HG03469 (cell line): ENCODE data around the gene STK4.

Experiments used
- ATAC-seq: cut with Tn5 transposase; IDR thresholded peaks from one replicate; pipeline ENCODE4 v1.9.1; 2021; ENCODE audit warnings: mild to moderate bottlenecking, moderate library complexity, moderate number of reproducible peaks; ENCODE audit not compliant: unreplicated experiment

Gene STK4

GRCh38 chr20:45104786-45105185, 138.5 kb downstream of the STK4 start:
- no peak for ATAC-seq

- ATAC-seq = no peak
Measured at GRCh38 chr20:45105317-45105716, 139.0 kb downstream of the STK4 start.

- ATAC-seq = no peak
Measured at GRCh38 chr20:45109634-45110033, 143.3 kb downstream of the STK4 start.

- no peak for ATAC-seq
Measured at GRCh38 chr20:45110301-45110700, 144.0 kb downstream of the STK4 start.

GRCh38 chr20:45111285-45111684, 145.0 kb downstream of the STK4 start:
- ATAC-seq = no peak

- no peak for ATAC-seq
Measured at GRCh38 chr20:45111799-45112471, 145.6 kb downstream of the STK4 start.

GRCh38 chr20:45112754-45113153, 146.4 kb downstream of the STK4 start:
- no peak for ATAC-seq

GRCh38 chr20:45113865-45114264, 147.6 kb downstream of the STK4 start:
- no peak for ATAC-seq

- ATAC-seq = no peak
Measured at GRCh38 chr20:45114465-45115385, 148.4 kb downstream of the STK4 start, which contains the start of gene WFDC5. TSS of gene WFDC5 (minus strand) at chr20:45115174. CDS start at chr20:45115083, 91 bp downstream.

GRCh38 chr20:45115386-45115774, 149.1 kb downstream of the STK4 start:
- ATAC-seq = no peak

- no peak for ATAC-seq
Measured at GRCh38 chr20:45115829-45116228, 149.5 kb downstream of the STK4 start.

GRCh38 chr20:45117581-45117980, 151.3 kb downstream of the STK4 start:
- no peak for ATAC-seq

- ATAC-seq = no peak
Measured at GRCh38 chr20:45118028-45118427, 151.7 kb downstream of the STK4 start.

- no peak for ATAC-seq
Measured at GRCh38 chr20:45119556-45120266, 153.4 kb downstream of the STK4 start.

- no peak for ATAC-seq
Measured at GRCh38 chr20:45121388-45121787, 155.1 kb downstream of the STK4 start.

GRCh38 chr20:45124365-45124764, 158.1 kb downstream of the STK4 start, which contains the start of gene WFDC12:
TSS of gene WFDC12 (minus strand) at chr20:45124465. CDS start at chr20:45124447, 18 bp downstream.
- ATAC-seq = no peak

- ATAC-seq = no peak
Measured at GRCh38 chr20:45128099-45128498, 161.8 kb downstream of the STK4 start.
